GM19324 (cell line): Measurements from ENCODE around the gene DRC3.

Experiments used
- ATAC-seq: cut with Tn5 transposase; IDR thresholded peaks from one replicate; pipeline ENCODE4 v1.9.1; 2021; ENCODE audit warnings: mild to moderate bottlenecking, moderate library complexity; ENCODE audit not compliant: unreplicated experiment, low FRiP score

The DRC3 gene

GRCh38 chr17:18015593-18015992 is 42.9 kb downstream of the DRC3 start:
- ATAC-seq: no peak

- no peak for ATAC-seq
Measured at GRCh38 chr17:18016426-18016825, 43.8 kb downstream of the DRC3 start.

GRCh38 chr17:18017958-18018357 is 45.3 kb downstream of the DRC3 start:
- ATAC-seq: no peak

GRCh38 chr17:18018411-18018921 is 45.8 kb downstream of the DRC3 start:
- ATAC-seq: no peak

- ATAC-seq: no peak
Measured at GRCh38 chr17:18019838-18020154, 47.1 kb downstream of the DRC3 start.

- no peak for ATAC-seq
Measured at GRCh38 chr17:18020971-18021370, 48.3 kb downstream of the DRC3 start.

GRCh38 chr17:18021372-18021771 is 48.7 kb downstream of the DRC3 start:
- no peak for ATAC-seq

GRCh38 chr17:18025241-18025944 is 52.7 kb downstream of the DRC3 start:
- no peak for ATAC-seq

- ATAC-seq: no peak
Measured at GRCh38 chr17:18025945-18026776, 53.5 kb downstream of the DRC3 start.

- ATAC-seq: no peak
Measured at GRCh38 chr17:18027280-18027679, 54.6 kb downstream of the DRC3 start.

- no peak for ATAC-seq
Measured at GRCh38 chr17:18028114-18028951, 55.7 kb downstream of the DRC3 start.

- ATAC-seq: no peak
Measured at GRCh38 chr17:18028952-18029540, 56.4 kb downstream of the DRC3 start.

GRCh38 chr17:18031955-18032354 is 59.3 kb downstream of the DRC3 start:
- no peak for ATAC-seq

- ATAC-seq: peak; percentile 63
Measured at GRCh38 chr17:18033442-18034099, 60.9 kb downstream of the DRC3 start.

- ATAC-seq: no peak
Measured at GRCh38 chr17:18035704-18036103, 63.0 kb downstream of the DRC3 start.

- ATAC-seq: no peak
Measured at GRCh38 chr17:18037486-18037885, 64.8 kb downstream of the DRC3 start.

GRCh38 chr17:18038149-18038850 is 65.6 kb downstream of the DRC3 start:
- no peak for ATAC-seq

- peak; percentile 88 for ATAC-seq
Measured at GRCh38 chr17:18038861-18039534, 66.3 kb downstream of the DRC3 start, which contains the start of the genes ATPAF2 and GID4. Gene ATPAF2 (minus strand): TSS chr17:18039168. CDS start chr17:18039013, 155 bp downstream. Gene GID4 (plus strand): TSS chr17:18039408. CDS start chr17:18039465, 57 bp downstream.
